ENCODE data around the gene PSAT1. TPM values are rescaled to one million over a fixed set of nuclear protein-coding genes. Genes with fewer than 3 reads are reported as not detected.

Gene PSAT1
- total and polyA plus RNA-seq, 2 of the 8 experiments (the other 6 are each of a cell fraction or from before 2014, with no cell fraction given) = 204 to 341 TPM

GRCh38 chr9:78267889-78268288 is 29.0 kb upstream of the PSAT1 start:
- Histone ChIP-seq H3K18ac (ENCODE audit: extremely low read depth, low read length) (no peak overlapping the region), H3K79me2 (ENCODE audit: control insufficient read depth in 1 of 2, insufficient read depth in 2 of 2, low read length in 2 of 2) (no peaks in the 10 kb centered on the region), H3K14ac (ENCODE audit: insufficient read length) (no peak overlapping the region), H4K8ac (ENCODE audit: extremely low read depth, insufficient read depth, low read length) (no peak overlapping the region), H3K79me1 (ENCODE audit: low read depth, low read length) (no peaks in the 10 kb centered on the region), H4K91ac (replicated peaks; ENCODE audit: insufficient read length, low read length) (no peak overlapping the region), H3K36me3 (ENCODE audit: control insufficient read depth in 2 of 4, insufficient read depth in 4 of 4, low read length in 3 of 4) (peaks cover 11 to 42% (median 29%) of the 10 kb centered on the region in 4 experiments), H2BK5ac (ENCODE audit: low read depth, low read length) (no peak overlapping the region), H3K56ac (replicated peaks; ENCODE audit: insufficient read length, low read depth, low read length) (no peak overlapping the region), H3K4ac (replicated peaks; ENCODE audit: insufficient read length, low read depth, low read length) (no peak overlapping the region), H2BK120ac (replicated peaks; ENCODE audit: low read depth, low read length) (no peak overlapping the region), H4K20me1 (replicated peaks in 1 of 2; ENCODE audit: control insufficient read depth in 1 of 2, insufficient read depth in 2 of 2, low read length in 2 of 2) (peaks cover 0 to 2% of the 10 kb centered on the region in 2 experiments), H3K9ac (replicated peaks in 1 of 4; ENCODE audit: extremely low read depth in 1 of 4, low read depth in 3 of 4, low read length in 3 of 4) (no peak overlapping the region), H3K27ac (ENCODE audit: low read depth, low read length) (no peak overlapping the region), H3K9me3 (ENCODE audit: insufficient read depth in 2 of 2, low read depth in 1 of 2, low read length in 1 of 2) (no peaks in the 10 kb centered on the region), H2AFZ (ENCODE audit: low read length) (no peak overlapping the region), H3K27me3 (replicated peaks in 1 of 4; ENCODE audit: control insufficient read depth in 3 of 4, extremely low read depth in 1 of 4, insufficient read depth in 3 of 4, low read length in 3 of 4) (no peaks in the 10 kb centered on the region), H2BK12ac (ENCODE audit: low read depth, low read length) (no peak overlapping the region), H2AK5ac (ENCODE audit: low read depth, low read length) (no peak overlapping the region), H2BK15ac (ENCODE audit: low read length) (no peak overlapping the region), H3K23ac (ENCODE audit: insufficient read length) (no peak overlapping the region), H3K4me3 (ENCODE audit: extremely low read depth in 1 of 4, insufficient read depth in 2 of 4, low read depth in 3 of 4, low read length in 4 of 4) (no peak overlapping the region), H3K4me1 (replicated peaks in 1 of 4; ENCODE audit: control insufficient read depth in 3 of 4, insufficient read depth in 4 of 4, low read length in 3 of 4) (no peaks in the 10 kb centered on the region), H3K23me2 (ENCODE audit: low read depth, low read length) (no peaks in the 10 kb centered on the region), H2BK20ac (ENCODE audit: low read length) (no peak overlapping the region), H4K5ac (ENCODE audit: insufficient read length, low read depth, low read length) (no peak overlapping the region), H3K4me2 (ENCODE audit: insufficient read depth in 1 of 2, low read depth in 2 of 2, low read length in 2 of 2) (no peak overlapping the region)
- WGBS, 2 experiments (ENCODE audit: extremely low coverage in 1 of 2, insufficient coverage in 1 of 2, insufficient read length in 1 of 2, insufficient replicate concordance in 2 of 2, low coverage in 1 of 2, low lambda C conversion rate in 2 of 2, missing lambda C conversion rate in 1 of 2) = 89% methylated on average over 4 of the region's 4 CpGs; no CpG with 5 or more reads in 1 of the 2 experiments
- CTCF ChIA-PET (ENCODE audit: partially characterized antibody) = interaction anchor here (1.1 to 1.3 kb wide), 4 partner anchors 10 to 833 kb away, joined by 3 to 4 read pairs (median 3); no protein-coding TSS in a partner anchor
- no peak for DNase-seq (ENCODE audit: low read depth in 1 of 2, low spot score in 2 of 2)
- POLR2A ChIA-PET (ENCODE audit: partially characterized antibody) = interaction anchor here (0.8 to 1.9 kb wide), 4 partner anchors 30 to 44 kb away, joined by 3 to 5 read pairs (median 4); no protein-coding TSS in a partner anchor
- FAIRE-seq = no peak
- TF ChIP-seq SP1 (IDR thresholded peaks at IDR 0.05; ENCODE audit: low read depth, low read length) (no peak), TBP (IDR thresholded peaks at IDR 0.05; ENCODE audit: low read depth, low read length) (no peak), NRF1 (IDR thresholded peaks at IDR 0.05; ENCODE audit: low read depth, low read length) (no peak), RNF2 (IDR thresholded peaks at IDR 0.05; ENCODE audit: borderline replicate concordance, low read depth, low read length, missing control alignments, poor library complexity, severe bottlenecking) (no peak), SIX5 (IDR thresholded peaks at IDR 0.05; ENCODE audit: low read depth, low read length) (no peak), KDM4A (IDR thresholded peaks at IDR 0.05; ENCODE audit: low read depth, low read length, severe bottlenecking) (no peak), TEAD4 (IDR thresholded peaks at IDR 0.05; ENCODE audit: low read depth, low read length) (no peak), CREB1 (IDR thresholded peaks at IDR 0.05) (no peak), ZNF274 (IDR thresholded peaks at IDR 0.05; ENCODE audit: borderline replicate concordance, extremely low read depth, low read length) (no peak), BRCA1 (IDR thresholded peaks at IDR 0.05; ENCODE audit: low read depth, low read length) (no peak), RAD21 (IDR thresholded peaks at IDR 0.05 in 1 of 2, conservative IDR thresholded peaks at IDR 0.05 in 1 of 2; ENCODE audit: low read depth in 2 of 2, low read length in 2 of 2) (no peak)

Data from H1 (cell line).